Neural progenitor cell (in vitro differentiated cells): Measurements from ENCODE around the gene NPS.

Experiments used
- EZH2 ChIP-seq: fragments of 200-600 bp; sonication (generic); IDR thresholded peaks from 2 replicates; pipeline ENCODE4 v1.6.1; 2017; ENCODE audit warnings: antibody characterized with exemption, mild to moderate bottlenecking, moderate library complexity
- EZH2phosphoT487 ChIP-seq: fragments of 200-600 bp; sonication (generic); IDR thresholded peaks from 2 replicates; pipeline ENCODE4 v1.6.1; 2017; ENCODE audit warnings: antibody characterized with exemption
- TF ChIP-seq, protein P1 (sequence below): fragments of 200-600 bp; sonication (generic); IDR thresholded peaks from 2 replicates; pipeline ENCODE4 v1.5.1; 2017; ENCODE audit warnings: antibody characterized with exemption, mild to moderate bottlenecking

DNA sequence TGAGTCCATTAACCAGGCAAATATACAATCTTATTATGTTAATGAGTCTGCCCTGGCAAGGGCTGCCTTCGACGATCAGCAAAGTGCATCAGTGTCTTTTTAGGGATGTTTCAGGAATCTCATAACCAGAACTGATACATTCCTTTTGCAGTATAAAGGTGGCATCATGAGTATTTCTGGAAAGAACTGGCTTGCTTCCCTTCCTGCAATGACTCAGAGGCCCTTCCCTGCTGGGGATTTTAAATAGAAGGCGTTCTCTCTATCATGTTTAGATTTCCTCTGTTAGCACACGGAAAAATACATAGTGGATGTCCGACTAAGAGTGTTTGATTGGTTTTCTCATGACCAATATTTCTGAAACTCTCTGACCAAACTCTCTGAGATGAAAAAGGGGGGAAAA, 1.8 kb downstream of the NPS start:
- TF ChIP-seq, protein P1, sequence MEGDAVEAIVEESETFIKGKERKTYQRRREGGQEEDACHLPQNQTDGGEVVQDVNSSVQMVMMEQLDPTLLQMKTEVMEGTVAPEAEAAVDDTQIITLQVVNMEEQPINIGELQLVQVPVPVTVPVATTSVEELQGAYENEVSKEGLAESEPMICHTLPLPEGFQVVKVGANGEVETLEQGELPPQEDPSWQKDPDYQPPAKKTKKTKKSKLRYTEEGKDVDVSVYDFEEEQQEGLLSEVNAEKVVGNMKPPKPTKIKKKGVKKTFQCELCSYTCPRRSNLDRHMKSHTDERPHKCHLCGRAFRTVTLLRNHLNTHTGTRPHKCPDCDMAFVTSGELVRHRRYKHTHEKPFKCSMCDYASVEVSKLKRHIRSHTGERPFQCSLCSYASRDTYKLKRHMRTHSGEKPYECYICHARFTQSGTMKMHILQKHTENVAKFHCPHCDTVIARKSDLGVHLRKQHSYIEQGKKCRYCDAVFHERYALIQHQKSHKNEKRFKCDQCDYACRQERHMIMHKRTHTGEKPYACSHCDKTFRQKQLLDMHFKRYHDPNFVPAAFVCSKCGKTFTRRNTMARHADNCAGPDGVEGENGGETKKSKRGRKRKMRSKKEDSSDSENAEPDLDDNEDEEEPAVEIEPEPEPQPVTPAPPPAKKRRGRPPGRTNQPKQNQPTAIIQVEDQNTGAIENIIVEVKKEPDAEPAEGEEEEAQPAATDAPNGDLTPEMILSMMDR = no peak
- TF ChIP-seq EZH2phosphoT487 (no peak), EZH2 (no peak)
